LNCaP clone FGC (cell line): ENCODE data around the gene HFE.

Source experiments
- DNase-seq: peaks from one replicate; pipeline ENCODE4 v3.0.0-alpha.2; 2011; ENCODE audit warnings: low read depth
- H3K4me3 ChIP-seq: 2 replicates; pipeline ENCODE4 v1.5.1; 2011; ENCODE audit warnings: mild to moderate bottlenecking, low read depth, low read length, control low read depth
- CTCF ChIP-seq: IDR thresholded peaks from 2 replicates; pipeline ENCODE4 v1.5.1; 2012; ENCODE audit warnings: mild to moderate bottlenecking; ENCODE audit not compliant: control insufficient read depth, insufficient read depth; ENCODE audit errors: extremely low read depth

The HFE gene

GRCh38 chr6:26104457-26105108, 17.4 kb downstream of the HFE start:
- H3K4me3 ChIP-seq: peak overlapping the region; percentile 51
- TF ChIP-seq CTCF: no peak
- DNase-seq: no peak

- no peak overlapping the region for H3K4me3 ChIP-seq
- no peak for TF ChIP-seq CTCF
- no peak for DNase-seq
Measured at GRCh38 chr6:26105109-26105730, 18.0 kb downstream of the HFE start.

- DNase-seq: no peak
- no peak overlapping the region for H3K4me3 ChIP-seq
- no peak for TF ChIP-seq CTCF
Measured at GRCh38 chr6:26105842-26106241, 18.6 kb downstream of the HFE start.

- no peak overlapping the region for H3K4me3 ChIP-seq
- no peak for DNase-seq
- TF ChIP-seq CTCF: no peak
Measured at GRCh38 chr6:26107935-26108334, 20.7 kb downstream of the HFE start.

- no peak for DNase-seq
- H3K4me3 ChIP-seq: no peak overlapping the region
- TF ChIP-seq CTCF: no peak
Measured at GRCh38 chr6:26109772-26110171, 22.5 kb downstream of the HFE start.

- TF ChIP-seq CTCF: no peak
- H3K4me3 ChIP-seq: no peak overlapping the region
Measured at GRCh38 chr6:26113570-26113969, 26.3 kb downstream of the HFE start.

GRCh38 chr6:26115226-26115625, 28.0 kb downstream of the HFE start:
- DNase-seq: no peak
- TF ChIP-seq CTCF: no peak
- no peak overlapping the region for H3K4me3 ChIP-seq

More at GRCh38 chr6:26113570-26113969, 26.3 kb downstream of the HFE start:
- DNase-seq: no peak
